K562 (cell line): Measurements from ENCODE around the gene VAPB. TPM values are rescaled to one million over a fixed set of nuclear protein-coding genes. Genes with fewer than 3 reads are reported as not detected.

Experiments used
- ATAC-seq: fragments of 200-7000 bp; cut with Tn5 transposase; 3 replicates; pipeline ENCODE4 v1.9.1; 2020; ENCODE audit warnings: moderate library complexity
- BruUV-seq: library from RNA; stranded (reverse); fragments of 400-500 nt; replicated peaks from 2 replicates; lab custom pipeline; 2021; lab: Mats Ljungman, UMichigan
- CTCF ChIA-PET: fragments of 300-600 bp; formaldehyde crosslinking; extraction: SDS; loops from one replicate; lab custom pipeline; 2021; ENCODE audit warnings: low intra/inter-chr PET ratio; lab: Yijun Ruan, JAX
- POLR2A ChIA-PET: fragments of 300-600, 350-650 bp; sonication (Branson Sonifier 250); formaldehyde crosslinking; extraction: SDS; loops from one replicate; lab custom pipeline; 2021; ENCODE audit warnings: antibody characterized with exemption, inconsistent platforms; lab: Yijun Ruan, JAX
- DNase-seq, 4 experiments: peaks; one replicate each; pipeline versions ENCODE4 v3.0.0 to v3.0.0-alpha.2; 2011 to 2018; ENCODE audit warnings: low spot score in 3 of 4, mixed read lengths in 3 of 4; ENCODE audit errors: extremely low read depth in 1 of 4
- FAIRE-seq: peaks from 2 replicates; lab custom pipeline; 2011; peaks lifted over from hg19 to GRCh38; lab: Jason Lieb, UNC
- H2AFZ ChIP-seq: 2 replicates; pipeline ENCODE4 v1.6.0; 2011; ENCODE audit warnings: low read depth, low read length, control low read depth, inconsistent platforms
- H3K27ac ChIP-seq: fragments of 200-600 bp; 3 replicates; pipeline ENCODE4 v1.8.0; 2011; ENCODE audit warnings: low read depth, mild to moderate bottlenecking, control low read depth, inconsistent platforms, low read length, moderate library complexity, mixed read lengths; ENCODE audit errors: extremely low read depth
- H3K27me3 ChIP-seq, 2 experiments: fragments of 300-600 bp in 1 of 2; 2 replicates in 1 of 2; 3 replicates in 1 of 2; pipeline versions ENCODE4 v1.6.0 to v1.8.0; 2011; ENCODE audit warnings: inconsistent platforms in 2 of 2, low read length in 2 of 2, mild to moderate bottlenecking in 1 of 2, mixed read lengths in 1 of 2, moderate library complexity in 1 of 2; ENCODE audit not compliant: control insufficient read depth in 2 of 2, insufficient read depth in 2 of 2
- H3K36me3 ChIP-seq: fragments of 300-600 bp; 3 replicates; pipeline ENCODE4 v1.8.0; 2011; ENCODE audit warnings: mild to moderate bottlenecking, low read length, inconsistent platforms; ENCODE audit not compliant: control insufficient read depth, insufficient read depth
- H3K4me1 ChIP-seq, 2 experiments: fragments of 200-600 bp in 1 of 2; replicated peaks in 1 of 2; 2 replicates in 1 of 2; 3 replicates in 1 of 2; pipeline versions ENCODE4 v1.5.1 to v1.8.0; 2011; ENCODE audit warnings: inconsistent platforms in 2 of 2, low read length in 2 of 2, mild to moderate bottlenecking in 1 of 2, mixed read lengths in 1 of 2, moderate library complexity in 1 of 2; ENCODE audit not compliant: control insufficient read depth in 2 of 2, insufficient read depth in 2 of 2
- H3K4me2 ChIP-seq: 2 replicates; pipeline ENCODE4 v1.6.1; 2011; ENCODE audit warnings: low read length, control low read depth, inconsistent platforms, mixed read lengths; ENCODE audit not compliant: insufficient read depth
- H3K4me3 ChIP-seq: fragments of 200-600 bp; sonication (generic), shearing (Covaris generic); 2 replicates; pipeline ENCODE4 v1.5.1; 2016; ENCODE audit warnings: control low read depth, inconsistent platforms
- H3K79me2 ChIP-seq: fragments of 200-600 bp; 3 replicates; pipeline ENCODE4 v1.8.0; 2011; ENCODE audit warnings: low read length, inconsistent platforms; ENCODE audit not compliant: control insufficient read depth, insufficient read depth
- H3K9ac ChIP-seq, 2 experiments: 2 replicates each; pipeline versions ENCODE4 v1.6.0 to v1.6.1; 2011; ENCODE audit warnings: low read depth in 2 of 2, low read length in 2 of 2, control low read depth in 1 of 2, inconsistent platforms in 1 of 2, mild to moderate bottlenecking in 1 of 2, mixed read lengths in 1 of 2; ENCODE audit not compliant: insufficient read depth in 1 of 2
- H3K9me1 ChIP-seq: one replicate; pipeline ENCODE4 v1.6.0; 2011; ENCODE audit warnings: inconsistent platforms, mild to moderate bottlenecking, low read length, moderate library complexity; ENCODE audit not compliant: control insufficient read depth, insufficient read depth
- H3K9me3 ChIP-seq: replicated peaks from 2 replicates; pipeline ENCODE4 v1.5.1; 2011; ENCODE audit warnings: low read depth, low read length, inconsistent platforms; ENCODE audit not compliant: control insufficient read depth, insufficient read depth
- H4K20me1 ChIP-seq: replicated peaks from 2 replicates; pipeline ENCODE4 v1.6.1; 2011; ENCODE audit warnings: low read length, inconsistent platforms, mixed read lengths; ENCODE audit not compliant: control insufficient read depth, insufficient read depth
- BACH1 ChIP-seq: fragments of 200-800 bp; sonication (Bioruptor generic); IDR thresholded peaks from 2 replicates; pipeline ENCODE4 v1.6.1; 2016; ENCODE audit warnings: missing genetic modification characterization, missing compliant biosample characterization
- CHD4 ChIP-seq: fragments of 200-600 bp; sonication (generic); IDR thresholded peaks from 3 replicates; pipeline ENCODE4 v1.6.1; 2012; ENCODE audit warnings: low read depth, mild to moderate bottlenecking, mixed read lengths, low read length, inconsistent platforms; ENCODE audit not compliant: insufficient read depth, insufficient replicate concordance, poor library complexity, severe bottlenecking
- GATA2 ChIP-seq: sonication (generic); formaldehyde crosslinking; IDR thresholded peaks from 2 replicates; pipeline ENCODE4 v1.4.0; 2020; ENCODE audit warnings: mild to moderate bottlenecking, missing genetic modification reagents
- HMGN3 ChIP-seq: IDR thresholded peaks from 2 replicates; pipeline ENCODE4 v1.6.1; 2011; ENCODE audit warnings: borderline replicate concordance, low read depth, mild to moderate bottlenecking, mixed read lengths, low read length; ENCODE audit not compliant: insufficient read length; ENCODE audit errors: extremely low read depth
- JUNB ChIP-seq: fragments of 450-650 bp; formaldehyde crosslinking; conservative IDR thresholded peaks from 2 replicates; pipeline ENCODE4 v1.4.0; 2020; ENCODE audit warnings: mild to moderate bottlenecking
- KLF10 ChIP-seq: fragments of 250-450 bp; sonication (Bioruptor Pico); IDR thresholded peaks from 2 replicates; pipeline ENCODE4 v1.6.1; 2021; ENCODE audit warnings: matching md5 sums
- LCOR ChIP-seq: sonication (generic); formaldehyde crosslinking; IDR thresholded peaks from 2 replicates; pipeline ENCODE4 v1.8.0; 2022; ENCODE audit warnings: mild to moderate bottlenecking, missing genetic modification reagents
- MLLT1 ChIP-seq, 2 experiments: fragments of 450-650 bp; IDR thresholded peaks; 2 replicates each; pipeline ENCODE4 v1.6.1; 2016
- PURB ChIP-seq: sonication (generic); formaldehyde crosslinking; IDR thresholded peaks from 2 replicates; pipeline ENCODE4 v1.9.0; 2021; ENCODE audit warnings: low read depth, mild to moderate bottlenecking, missing genetic modification reagents
- SAP30 ChIP-seq: fragments of 200-600 bp; sonication (generic); IDR thresholded peaks from 2 replicates; pipeline ENCODE4 v1.6.1; 2012; ENCODE audit warnings: borderline replicate concordance, low read depth, mild to moderate bottlenecking, moderate library complexity, low read length, control low read depth, inconsistent platforms; ENCODE audit not compliant: insufficient read depth, poor library complexity, severe bottlenecking
- ZNF263 ChIP-seq: sonication (generic); formaldehyde crosslinking; IDR thresholded peaks from 2 replicates; pipeline ENCODE4 v1.8.0; 2022; ENCODE audit warnings: mild to moderate bottlenecking, missing genetic modification reagents, borderline replicate concordance
- ZNF316 ChIP-seq: fragments of 450-650 bp; IDR thresholded peaks from 2 replicates; pipeline ENCODE4 v1.6.1; 2016
- ZNF76 ChIP-seq: fragments of 250-450 bp; sonication (Bioruptor Pico); IDR thresholded peaks from 2 replicates; pipeline ENCODE4 v1.4.0; 2020; ENCODE audit warnings: mild to moderate bottlenecking, moderate library complexity, borderline replicate concordance
- WGBS: fragments of 100-300 bp; shearing (Covaris generic); methylation state at CpG from one replicate; pipeline ENCODE4 v1.1.6; 2016; ENCODE audit warnings: low coverage, mixed read lengths; ENCODE audit not compliant: insufficient coverage; ENCODE audit errors: missing lambda C conversion rate; 5-methylcytosine and 5-hydroxymethylcytosine counted together
- in situ Hi-C: fragments of 300-500 bp; cut with MboI; formaldehyde crosslinking; loops from 4 replicates; pipeline ENCODE4 v1.15.0; 2018; ENCODE audit warnings: inconsistent platforms, mixed read lengths
- intact Hi-C: fragments of 100-400 bp; cut with micrococcal nuclease; formaldehyde crosslinking; loops from 2 replicates; pipeline ENCODE4 v1.14.2; 2022
- polyA plus RNA-seq, 8 experiments: library from polyadenylated mRNA; depleted of rRNA in 4 of 8; stranded (reverse) in 5 of 8; unstranded in 3 of 8; fragments of >200 nt; fragmentation: Nextera tagmentation in 2 of 8; fragmentation: Illumina TruSeq in 1 of 8; extraction: Ambion mirVana in 2 of 8; extraction: Trizol in 1 of 8; gene quantifications; 2 replicates each; pipeline versions ENCODE4 v1.2.1 to v1.2.3, GENCODE V29; 2011 to 2014; ENCODE audit warnings: inconsistent platforms in 1 of 8, missing spikeins in 1 of 8
- total RNA-seq, 7 experiments: library from RNA; depleted of rRNA in 6 of 7; stranded (reverse); fragments of >200 nt in 6 of 7; fragmentation: Illumina TruSeq in 2 of 7; extraction: Trizol in 2 of 7; gene quantifications; 2 replicates each; pipeline versions ENCODE4 v1.2.1 to v1.2.3, GENCODE V29; 2011 to 2021; ENCODE audit warnings: low replicate concordance in 1 of 7

Gene VAPB
- total and polyA plus RNA-seq, 9 of the 15 experiments (the other 6 are each of a cell fraction or from before 2014, with no cell fraction given): 3.4 to 51.0 (median 27.9) TPM

GRCh38 chr20:58498470-58499068 lies 109.5 kb downstream of the VAPB start:
- intact Hi-C loops (no loop called here), in situ Hi-C loops (no loop called here)
- 3% methylated on average over 9 of the region's 9 CpGs for WGBS
- Histone ChIP-seq H3K79me2 (no peaks in the 10 kb centered on the region), H2AFZ (no peak overlapping the region), H3K27ac (no peak overlapping the region), H3K9me1 (no peaks in the 10 kb centered on the region), H3K4me2 (no peak overlapping the region), H3K9me3 (no peaks in the 10 kb centered on the region; the same call in 1 of the 2 replicates), H4K20me1 (no peaks in the 10 kb centered on the region), H3K27me3 (peaks cover 2 to 42% of the 10 kb centered on the region in 2 experiments; a peak in 4 of 5 replicates), H3K4me1 (no peaks in the 10 kb centered on the region), H3K9ac (no peak overlapping the region), H3K4me3 (no peak overlapping the region), H3K36me3 (no peaks in the 10 kb centered on the region)
- BruUV-seq: no TSS peak
- TF ChIP-seq ZNF76 (CRISPR knock-in tag): no peak
- no peak for TF ChIP-seq KLF10 (CRISPR knock-in tag)
- TF ChIP-seq ZNF263: no peak
- TF ChIP-seq MLLT1 (IDR thresholded peaks at IDR 0.05): no peak
- TF ChIP-seq BACH1: no peak
- TF ChIP-seq LCOR: no peak
- TF ChIP-seq SAP30: no peak
- TF ChIP-seq ZNF316: no peak
- no peak for TF ChIP-seq JUNB
- TF ChIP-seq HMGN3: no peak
- TF ChIP-seq GATA2 (CRISPR knock-in tag): no peak
- no peak for TF ChIP-seq CHD4
- no peak for TF ChIP-seq PURB (CRISPR knock-in tag)
- ChIA-PET POLR2A (interaction anchor here (0.9 kb wide), 1 partner anchor 9 kb away, joined by 4 read pairs; no protein-coding TSS in a partner anchor), CTCF (no interaction called here)
- ATAC-seq (no peak), FAIRE-seq (no peak), DNase-seq (no peak)
